HT-29 (cell line): Measurements from ENCODE around the gene ZNF335. TPM values are rescaled to one million over a fixed set of nuclear protein-coding genes. Genes with fewer than 3 reads are reported as not detected.
"Not testable (repeated sequence)": the region's sequence is repeated elsewhere in the genome, so short reads cannot be mapped to it uniquely, and the experiment has no call there.

Source experiments
- DNase-seq: peaks from one replicate; pipeline ENCODE4 v3.0.0-alpha.2; 2015; ENCODE audit warnings: low spot score
- total RNA-seq: library from RNA; depleted of rRNA; stranded (reverse); fragments of >200 nt; shearing (Covaris generic); gene quantifications from 2 replicates; pipeline ENCODE4 v1.2.3, GENCODE V29; 2014; rRNA removed

The ZNF335 gene
- total RNA-seq, 1 experiment from 2014 or later, result 44.8 TPM

GRCh38 chr20:45912344-45912682 lies 59.7 kb downstream of the ZNF335 start:
- DNase-seq, result no peak

GRCh38 chr20:45911486-45912343 lies 60.3 kb downstream of the ZNF335 start, which contains the start of gene PLTP:
TSS of gene PLTP (minus strand) at chr20:45912155. CDS start at chr20:45911452, 703 bp downstream.
- no peak for DNase-seq

GRCh38 chr20:45910670-45911485 lies 61.1 kb downstream of the ZNF335 start:
- peak; percentile 94 for DNase-seq

GRCh38 chr20:45909817-45910669 lies 62.0 kb downstream of the ZNF335 start:
- no peak for DNase-seq

- DNase-seq, result no peak
Measured at GRCh38 chr20:45909336-45909808, 62.6 kb downstream of the ZNF335 start.

- no peak for DNase-seq
Measured at GRCh38 chr20:45908084-45908483, 63.9 kb downstream of the ZNF335 start.

GRCh38 chr20:45907219-45907948 lies 64.6 kb downstream of the ZNF335 start:
- DNase-seq, result no peak

GRCh38 chr20:45905505-45906079 lies 66.4 kb downstream of the ZNF335 start:
- DNase-seq, result no peak

- DNase-seq, result no peak
Measured at GRCh38 chr20:45904583-45905504, 67.2 kb downstream of the ZNF335 start.

GRCh38 chr20:45902199-45902701 lies 69.8 kb downstream of the ZNF335 start:
- DNase-seq, result no peak

GRCh38 chr20:45901332-45901731 lies 70.7 kb downstream of the ZNF335 start:
- DNase-seq, result not testable (repeated sequence)

- DNase-seq, result no peak
Measured at GRCh38 chr20:45899046-45899835, 72.8 kb downstream of the ZNF335 start.

Other genes starting within 250 kb of the ZNF335 start
- not detected in 2 replicates for gene SPINT4, start 249.9 kb downstream of the ZNF335 start, total RNA-seq
- gene WFDC3, start 180.3 kb downstream of the ZNF335 start, total RNA-seq, result not detected in 2 replicates
- 26.2 and 33.2 TPM in 2 replicates for gene DNTTIP1, start 180.2 kb downstream of the ZNF335 start, total RNA-seq
- gene UBE2C, start 159.6 kb downstream of the ZNF335 start, total RNA-seq, result 284 and 289 TPM in 2 replicates
- 0.15 and 0.18 TPM in 2 replicates for gene TNNC2, start 144.9 kb downstream of the ZNF335 start, total RNA-seq
- gene SNX21, start 138.4 kb downstream of the ZNF335 start, total RNA-seq, result 30.8 and 31.2 TPM in 2 replicates
- gene ACOT8, start 114.8 kb downstream of the ZNF335 start, total RNA-seq, result 93.1 and 95.4 TPM in 2 replicates
- 2.3 and 2.9 TPM in 2 replicates for gene ZSWIM3, start 114.6 kb downstream of the ZNF335 start, total RNA-seq
- 16.1 and 20.2 TPM in 2 replicates for gene ZSWIM1, start 91.0 kb downstream of the ZNF335 start, total RNA-seq
- gene SPATA25, start 84.6 kb downstream of the ZNF335 start, total RNA-seq, result 7.1 and 10.4 TPM in 2 replicates
- 8.9 and 11.4 TPM in 2 replicates for gene NEURL2, start 81.0 kb downstream of the ZNF335 start, total RNA-seq
- gene CTSA, start 80.9 kb downstream of the ZNF335 start, total RNA-seq, result 151 and 162 TPM in 2 replicates
- 1.0 and 2.1 TPM in 2 replicates for gene PLTP, start 60.0 kb downstream of the ZNF335 start, total RNA-seq
- gene PCIF1, start 37.5 kb downstream of the ZNF335 start, total RNA-seq, result 25.5 and 31.7 TPM in 2 replicates
- not detected in 2 replicates for gene MMP9, start 36.7 kb upstream of the ZNF335 start, total RNA-seq
- not detected in 2 replicates for gene SLC12A5, start 57.0 kb upstream of the ZNF335 start, total RNA-seq
- gene NCOA5, start 117.8 kb upstream of the ZNF335 start, total RNA-seq, result 20.3 and 21.0 TPM in 2 replicates
- gene CD40, start 146.1 kb upstream of the ZNF335 start, total RNA-seq, result not detected in 2 replicates